ENCODE results near the gene CERK.

Gene CERK

GRCh38 chr22:46664301-46664855 lies 73.7 kb downstream of the CERK start:
- no peak for DNase-seq

GRCh38 chr22:46663436-46664100 lies 74.5 kb downstream of the CERK start:
- Histone ChIP-seq H3F3A (ENCODE audit: insufficient read depth, low read length) (no peaks in the 10 kb centered on the region), H3K4me1 (ENCODE audit: low read length) (no peaks in the 10 kb centered on the region), H3K9ac (ENCODE audit: low read length) (no peak overlapping the region), H3K27me3 (replicated peaks; ENCODE audit: insufficient read depth, low read length) (no peaks in the 10 kb centered on the region), H3K4me2 (ENCODE audit: low read depth, low read length) (no peak overlapping the region), H4K20me1 (ENCODE audit: insufficient read depth, low read length) (no peaks in the 10 kb centered on the region), H3K27ac (ENCODE audit: low read length) (no peak overlapping the region), H3K4me3 (ENCODE audit: low read length) (no peak overlapping the region), H2AFZ (ENCODE audit: low read length) (no peak overlapping the region), H3K36me3 (replicated peaks; ENCODE audit: insufficient read depth, low read length) (no peaks in the 10 kb centered on the region), H3K79me2 (ENCODE audit: low read length) (no peaks in the 10 kb centered on the region), H3K9me3 (replicated peaks; ENCODE audit: insufficient read depth, low read length) (no peaks in the 10 kb centered on the region), H3K9me2 (replicated peaks; ENCODE audit: insufficient read depth, low read length) (no peaks in the 10 kb centered on the region)
- DNase-seq = no peak
- no peak for TF ChIP-seq EZH2 (optimal IDR thresholded peaks at IDR 0.05; ENCODE audit: low read depth, low read length)
- TF ChIP-seq EZH2phosphoT487 (IDR thresholded peaks at IDR 0.05; ENCODE audit: low read length) = no peak
- TF ChIP-seq CTCF (IDR thresholded peaks at IDR 0.05; ENCODE audit: low read length) = no peak

More at GRCh38 chr22:46664301-46664855, 73.7 kb downstream of the CERK start:
- Histone ChIP-seq H3K27ac (ENCODE audit: low read length) (no peak overlapping the region), H3K27me3 (replicated peaks; ENCODE audit: insufficient read depth, low read length) (no peaks in the 10 kb centered on the region), H3K9me3 (replicated peaks; ENCODE audit: insufficient read depth, low read length) (no peaks in the 10 kb centered on the region), H4K20me1 (ENCODE audit: insufficient read depth, low read length) (no peaks in the 10 kb centered on the region), H3K36me3 (replicated peaks; ENCODE audit: insufficient read depth, low read length) (no peaks in the 10 kb centered on the region), H3K4me3 (ENCODE audit: low read length) (no peak overlapping the region), H2AFZ (ENCODE audit: low read length) (no peak overlapping the region), H3K9me2 (replicated peaks; ENCODE audit: insufficient read depth, low read length) (no peaks in the 10 kb centered on the region), H3K79me2 (ENCODE audit: low read length) (no peaks in the 10 kb centered on the region), H3K4me2 (ENCODE audit: low read depth, low read length) (no peak overlapping the region), H3K9ac (ENCODE audit: low read length) (no peak overlapping the region), H3K4me1 (ENCODE audit: low read length) (no peaks in the 10 kb centered on the region), H3F3A (ENCODE audit: insufficient read depth, low read length) (no peaks in the 10 kb centered on the region)
- TF ChIP-seq CTCF (IDR thresholded peaks at IDR 0.05; ENCODE audit: low read length) (no peak), EZH2 (optimal IDR thresholded peaks at IDR 0.05; ENCODE audit: low read depth, low read length) (no peak)

GRCh38 chr22:46663001-46663400 lies 75.1 kb downstream of the CERK start:
- Histone ChIP-seq H3K4me1 (ENCODE audit: low read length) (no peaks in the 10 kb centered on the region), H3K9ac (ENCODE audit: low read length) (no peak overlapping the region)

More at GRCh38 chr22:46663001-46663400, 75.1 kb downstream of the CERK start:
- H4K20me1 ChIP-seq (ENCODE audit: insufficient read depth, low read length) = no peaks in the 10 kb centered on the region
- no peaks in the 10 kb centered on the region for H3K9me2 ChIP-seq (replicated peaks; ENCODE audit: insufficient read depth, low read length)
- H3K36me3 ChIP-seq (replicated peaks; ENCODE audit: insufficient read depth, low read length) = no peaks in the 10 kb centered on the region
- H3K4me2 ChIP-seq (ENCODE audit: low read depth, low read length) = no peak overlapping the region
- no peak overlapping the region for H3K4me3 ChIP-seq (ENCODE audit: low read length)
- no peaks in the 10 kb centered on the region for H3K27me3 ChIP-seq (replicated peaks; ENCODE audit: insufficient read depth, low read length)
- TF ChIP-seq CTCF (IDR thresholded peaks at IDR 0.05; ENCODE audit: low read length) (no peak), EZH2 (optimal IDR thresholded peaks at IDR 0.05; ENCODE audit: low read depth, low read length) (no peak), EZH2phosphoT487 (IDR thresholded peaks at IDR 0.05; ENCODE audit: low read length) (no peak)
- no peaks in the 10 kb centered on the region for H3K79me2 ChIP-seq (ENCODE audit: low read length)
- no peak overlapping the region for H3K27ac ChIP-seq (ENCODE audit: low read length)
- H3K9me3 ChIP-seq (replicated peaks; ENCODE audit: insufficient read depth, low read length) = no peaks in the 10 kb centered on the region
- H3F3A ChIP-seq (ENCODE audit: insufficient read depth, low read length) = no peaks in the 10 kb centered on the region
- DNase-seq = no peak
- H2AFZ ChIP-seq (ENCODE audit: low read length) = no peak overlapping the region
